H1 (cell line): ENCODE data around the gene POFUT2. TPM values are rescaled to one million over a fixed set of nuclear protein-coding genes. Genes with fewer than 3 reads are reported as not detected.

Experiments
- CTCF ChIA-PET: fragments of 300-600 bp; sonication (Branson Sonifier 250); formaldehyde crosslinking; loops from one replicate; lab custom pipeline; 2021; ENCODE audit not compliant: partially characterized antibody; lab: Charles Lee
- POLR2A ChIA-PET: fragments of 300-600 bp; sonication (Branson Sonifier 250); formaldehyde crosslinking; loops from one replicate; lab custom pipeline; 2021; ENCODE audit warnings: inconsistent platforms; ENCODE audit not compliant: partially characterized antibody; lab: Charles Lee
- DNase-seq, 2 experiments: peaks; one replicate each; pipeline versions ENCODE4 v3.0.0 to v3.0.0-alpha.2; 2010 to 2022; ENCODE audit warnings: low spot score in 2 of 2, low read depth in 1 of 2, mixed read lengths in 1 of 2
- FAIRE-seq: peaks from 2 replicates; lab custom pipeline; 2011; peaks lifted over from hg19 to GRCh38; lab: Jason Lieb, UNC
- H2AFZ ChIP-seq: 2 replicates; pipeline ENCODE4 v1.8.1; 2012; ENCODE audit warnings: low read length, inconsistent platforms
- H2AK5ac ChIP-seq: 2 replicates; pipeline ENCODE4 v1.6.1; 2013; ENCODE audit warnings: low read depth, low read length
- H2BK120ac ChIP-seq: replicated peaks from 2 replicates; pipeline ENCODE3; 2013; ENCODE audit warnings: low read depth, low read length, inconsistent platforms
- H2BK12ac ChIP-seq: 2 replicates; pipeline ENCODE4 v1.6.1; 2013; ENCODE audit warnings: low read depth, low read length
- H2BK15ac ChIP-seq: 2 replicates; pipeline ENCODE4 v1.6.1; 2013; ENCODE audit warnings: low read length
- H2BK20ac ChIP-seq: 2 replicates; pipeline ENCODE4 v1.6.1; 2013; ENCODE audit warnings: low read length
- H2BK5ac ChIP-seq: 2 replicates; pipeline ENCODE4 v1.6.1; 2013; ENCODE audit warnings: low read depth, low read length
- H3K14ac ChIP-seq: 2 replicates; pipeline ENCODE4 v1.6.1; 2013; ENCODE audit warnings: inconsistent platforms; ENCODE audit not compliant: insufficient read length
- H3K18ac ChIP-seq: 2 replicates; pipeline ENCODE4 v1.6.1; 2013; ENCODE audit warnings: low read length; ENCODE audit errors: extremely low read depth
- H3K23ac ChIP-seq: 2 replicates; pipeline ENCODE4 v1.6.1; 2013; ENCODE audit warnings: inconsistent platforms; ENCODE audit not compliant: insufficient read length
- H3K23me2 ChIP-seq: 2 replicates; pipeline ENCODE4 v1.6.1; 2013; ENCODE audit warnings: low read depth, low read length
- H3K27ac ChIP-seq: 2 replicates; pipeline ENCODE4 v1.6.1; 2011; ENCODE audit warnings: low read depth, low read length, inconsistent platforms
- H3K27me3 ChIP-seq, 4 experiments: replicated peaks in 1 of 4; 1 replicate in 1 of 4; 2 replicates in 3 of 4; pipeline versions ENCODE4 v1.6.1 to v1.8.1; 2011 to 2013; ENCODE audit warnings: low read length in 3 of 4, mild to moderate bottlenecking in 3 of 4, inconsistent platforms in 2 of 4, mixed read lengths in 2 of 4, moderate library complexity in 1 of 4; ENCODE audit not compliant: control insufficient read depth in 3 of 4, insufficient read depth in 3 of 4; ENCODE audit errors: extremely low read depth in 1 of 4
- H3K36me3 ChIP-seq, 4 experiments: 2 replicates each; pipeline versions ENCODE4 v1.6.1 to v1.8.1; 2011 to 2013; ENCODE audit warnings: mild to moderate bottlenecking in 4 of 4, low read length in 3 of 4, moderate library complexity in 2 of 4, control low read depth in 1 of 4, inconsistent platforms in 1 of 4; ENCODE audit not compliant: insufficient read depth in 4 of 4, control insufficient read depth in 2 of 4
- H3K4ac ChIP-seq: replicated peaks from 2 replicates; pipeline ENCODE3; 2013; ENCODE audit warnings: low read length, low read depth, mixed read lengths, inconsistent platforms; ENCODE audit not compliant: insufficient read length
- H3K4me1 ChIP-seq, 4 experiments: replicated peaks in 1 of 4; 1 replicate in 1 of 4; 2 replicates in 3 of 4; pipeline versions ENCODE4 v1.6.1 to v1.8.1; 2011 to 2013; ENCODE audit warnings: low read length in 3 of 4, inconsistent platforms in 2 of 4, mixed read lengths in 1 of 4; ENCODE audit not compliant: insufficient read depth in 4 of 4, control insufficient read depth in 3 of 4
- H3K4me2 ChIP-seq, 2 experiments: 2 replicates each; pipeline versions ENCODE4 v1.6.1 to v1.8.1; 2011 to 2013; ENCODE audit warnings: low read depth in 2 of 2, low read length in 2 of 2, control low read depth in 1 of 2, inconsistent platforms in 1 of 2, mild to moderate bottlenecking in 1 of 2; ENCODE audit not compliant: insufficient read depth in 1 of 2
- H3K4me3 ChIP-seq, 4 experiments: fragments of 200-600, 300-600 bp in 1 of 4; sonication (generic), shearing (Covaris generic), sonication (Bioruptor Twin) in 1 of 4; 2 replicates each; pipeline versions ENCODE4 v1.5.1 to v1.8.1; 2011 to 2016; ENCODE audit warnings: low read length in 4 of 4, low read depth in 3 of 4, control low read depth in 2 of 4, inconsistent platforms in 2 of 4, mild to moderate bottlenecking in 2 of 4, mixed read lengths in 1 of 4, moderate library complexity in 1 of 4; ENCODE audit not compliant: insufficient read depth in 2 of 4; ENCODE audit errors: extremely low read depth in 1 of 4
- H3K56ac ChIP-seq: replicated peaks from 2 replicates; pipeline ENCODE3; 2013; ENCODE audit warnings: low read depth, mild to moderate bottlenecking, mixed read lengths, low read length, inconsistent platforms; ENCODE audit not compliant: insufficient read length
- H3K79me1 ChIP-seq: 2 replicates; pipeline ENCODE4 v1.6.1; 2013; ENCODE audit warnings: low read depth, low read length, control low read depth
- H3K79me2 ChIP-seq, 2 experiments: 2 replicates each; pipeline versions ENCODE4 v1.6.1 to v1.8.1; 2012 to 2013; ENCODE audit warnings: low read length in 2 of 2, mild to moderate bottlenecking in 2 of 2, inconsistent platforms in 1 of 2; ENCODE audit not compliant: insufficient read depth in 2 of 2, control insufficient read depth in 1 of 2
- H3K9ac ChIP-seq, 4 experiments: replicated peaks in 1 of 4; 1 replicate in 1 of 4; 2 replicates in 3 of 4; pipeline versions ENCODE4 v1.6.1 to v1.8.1; 2011 to 2013; ENCODE audit warnings: low read depth in 3 of 4, low read length in 3 of 4, control low read depth in 2 of 4, mild to moderate bottlenecking in 2 of 4, moderate library complexity in 2 of 4, inconsistent platforms in 1 of 4; ENCODE audit errors: extremely low read depth in 1 of 4
- H3K9me3 ChIP-seq, 2 experiments: 2 replicates each; pipeline versions ENCODE4 v1.6.1 to v1.8.1; 2012 to 2013; ENCODE audit warnings: mild to moderate bottlenecking in 2 of 2, moderate library complexity in 2 of 2, control low read depth in 1 of 2, inconsistent platforms in 1 of 2, low read depth in 1 of 2, low read length in 1 of 2, mixed read lengths in 1 of 2; ENCODE audit not compliant: insufficient read depth in 2 of 2
- H4K20me1 ChIP-seq, 2 experiments: replicated peaks in 1 of 2; 2 replicates each; pipeline versions ENCODE3 to v1.8.1; 2011 to 2013; ENCODE audit warnings: inconsistent platforms in 2 of 2, low read length in 2 of 2, mild to moderate bottlenecking in 1 of 2; ENCODE audit not compliant: insufficient read depth in 2 of 2, control insufficient read depth in 1 of 2
- H4K5ac ChIP-seq: 2 replicates; pipeline ENCODE4 v1.6.1; 2013; ENCODE audit warnings: low read length, low read depth, mixed read lengths, inconsistent platforms; ENCODE audit not compliant: insufficient read length
- H4K8ac ChIP-seq: 2 replicates; pipeline ENCODE4 v1.8.0; 2013; ENCODE audit warnings: mild to moderate bottlenecking, moderate library complexity, low read length, inconsistent platforms; ENCODE audit not compliant: insufficient read depth; ENCODE audit errors: extremely low read depth
- H4K91ac ChIP-seq: replicated peaks from 2 replicates; pipeline ENCODE3; 2013; ENCODE audit warnings: low read length, mixed read lengths, inconsistent platforms; ENCODE audit not compliant: insufficient read length
- BCL11A ChIP-seq, 2 experiments: IDR thresholded peaks; one replicate each; pipeline ENCODE4 v1.6.1; 2011; ENCODE audit warnings: low read depth in 2 of 2, low read length in 2 of 2, mild to moderate bottlenecking in 2 of 2
- EGR1 ChIP-seq: IDR thresholded peaks from 2 replicates; pipeline ENCODE4 v1.6.1; 2011; ENCODE audit warnings: low read depth, low read length, borderline replicate concordance
- FOSL1 ChIP-seq: IDR thresholded peaks from 2 replicates; pipeline ENCODE4 v1.6.1; 2011; ENCODE audit warnings: mild to moderate bottlenecking, low read depth, low read length, moderate library complexity; ENCODE audit not compliant: insufficient read depth
- SIRT6 ChIP-seq: IDR thresholded peaks from one replicate; pipeline ENCODE4 v1.7.1; 2012; ENCODE audit warnings: low read length, inconsistent platforms
- SRF ChIP-seq: IDR thresholded peaks from 2 replicates; pipeline ENCODE4 v1.6.1; 2011; ENCODE audit warnings: mild to moderate bottlenecking, low read depth, low read length, moderate library complexity
- WGBS, 2 experiments: shearing (Covaris generic) in 1 of 2; methylation state at CpG; one replicate each; pipeline versions ENCODE4 v1.1.6 to v1.1.7; 2013 to 2015; ENCODE audit warnings: low lambda C conversion rate in 2 of 2, mixed read lengths in 2 of 2, inconsistent platforms in 1 of 2, low coverage in 1 of 2, missing lambda C conversion rate in 1 of 2; ENCODE audit not compliant: insufficient replicate concordance in 2 of 2, insufficient coverage in 1 of 2, insufficient read length in 1 of 2; ENCODE audit errors: extremely low coverage in 1 of 2, missing lambda C conversion rate in 1 of 2; 5-methylcytosine and 5-hydroxymethylcytosine counted together
- polyA plus RNA-seq, 7 experiments: library from polyadenylated mRNA; depleted of rRNA in 3 of 7; stranded (reverse) in 5 of 7; unstranded in 2 of 7; fragments of >200 nt in 5 of 7; fragments of 200-250 nt in 2 of 7; gene quantifications; 1 replicate in 5 of 7; 2 replicates in 1 of 7; 4 replicates in 1 of 7; pipeline versions ENCODE4 v1.2.1 to v1.2.3, GENCODE V29; 2011 to 2013; ENCODE audit warnings: missing spikeins in 2 of 7, mixed read lengths in 2 of 7
- total RNA-seq: library from RNA; stranded (reverse); fragmentation: NEBNext Ultra II Directional; extraction: Animal tissue kit (Norgen Biotek cat#: 25700); gene quantifications from 2 replicates; pipeline ENCODE4 v1.2.1, GENCODE V29; 2021

Gene POFUT2
- total and polyA plus RNA-seq, 2 of the 8 experiments (the other 6 are each of a cell fraction or from before 2014, with no cell fraction given), result 13.7 to 32.1 TPM

DNA sequence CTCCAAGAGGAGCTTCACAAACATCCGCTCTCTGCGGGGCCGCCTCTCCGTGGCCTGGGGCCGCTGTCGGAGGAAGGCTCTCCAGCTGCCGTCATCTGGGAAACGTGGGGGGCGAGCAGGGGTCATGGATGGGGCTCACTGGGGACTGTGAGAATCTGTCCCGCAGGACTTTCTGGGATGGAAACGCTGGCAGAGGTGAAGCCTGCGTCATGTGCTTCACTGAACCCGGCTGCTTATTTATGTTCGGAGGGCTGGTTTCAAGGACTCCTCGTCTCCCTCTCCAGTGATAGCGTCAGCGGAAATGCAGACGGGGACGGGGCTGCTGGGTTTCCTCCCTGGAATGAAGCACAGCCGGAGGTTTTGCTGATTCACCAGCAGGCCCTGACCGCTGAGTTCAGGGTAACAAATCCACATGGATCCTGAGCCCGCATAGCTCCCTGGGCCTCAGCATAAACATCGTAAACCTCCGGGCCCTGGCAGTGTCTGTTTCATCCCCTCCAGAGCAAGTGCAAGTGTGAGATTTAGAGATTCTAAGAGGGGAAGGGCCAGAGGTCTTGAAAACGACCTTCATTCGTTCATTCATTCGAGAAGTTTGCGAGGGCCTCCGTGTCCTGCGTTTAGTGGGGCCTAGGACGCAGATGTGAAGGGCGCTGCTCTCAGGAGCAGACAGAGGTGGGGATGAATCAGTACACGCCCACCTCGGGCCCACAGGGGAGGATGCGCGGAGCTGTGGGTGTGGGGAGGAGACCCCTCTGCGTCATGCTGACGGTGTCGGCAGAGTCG is 7.0 kb upstream of the POFUT2 start:
- no peaks in the 10 kb centered on the region for H3K36me3 ChIP-seq
- H2BK12ac ChIP-seq, result 0 out of 2 replicates have a peak overlapping the region, but pooled peaks have one; percentile 35
- no peaks in the 10 kb centered on the region; the same call in 1 of the 2 replicates for H3K79me1 ChIP-seq
- H2BK20ac ChIP-seq, result no peak overlapping the region; the same call in 1 of the 2 replicates
- 74% methylated on average over 40 of the region's 40 CpGs; no CpG with 5 or more reads in 1 of the 2 experiments for WGBS, 2 experiments
- 0 out of 2 replicates have a peak overlapping the region, but pooled peaks have one; percentile 16 for H4K8ac ChIP-seq
- H2BK15ac ChIP-seq, result peak overlapping the region; percentile 53; the same call in 1 of the 2 replicates
- peak overlapping the region; percentile 60; the same call in 1 of the 2 replicates for H2BK5ac ChIP-seq
- H4K20me1 ChIP-seq, result peaks cover 0 to 5% of the 10 kb centered on the region in 2 experiments
- H4K91ac ChIP-seq, result no peak overlapping the region
- DNase-seq, result peak in 1 of 2 experiments; percentile 62
- H3K9me3 ChIP-seq, result no peaks in the 10 kb centered on the region
- no peak overlapping the region for H3K9ac ChIP-seq
- H3K4me1 ChIP-seq, result peaks cover 0 to 20% (median 11%) of the 10 kb centered on the region in 4 experiments; a peak in 5 of 7 replicates
- no peaks in the 10 kb centered on the region; the same call in 1 of the 2 replicates for H3K23me2 ChIP-seq
- no peak overlapping the region for H2BK120ac ChIP-seq
- H3K27me3 ChIP-seq, result no peaks in the 10 kb centered on the region
- ChIA-PET POLR2A (interaction anchor here (1.0 to 1.6 kb wide), 4 partner anchors 14 to 188 kb away, joined by 3 to 4 read pairs (median 4); no protein-coding TSS in a partner anchor), CTCF (interaction anchor here (0.6 to 5.9 kb wide), 14 partner anchors 11 to 1310 kb away, joined by 3 to 52 read pairs (median 4); no protein-coding TSS in a partner anchor)
- no peak overlapping the region for H4K5ac ChIP-seq
- H2AFZ ChIP-seq, result no peak overlapping the region
- H3K79me2 ChIP-seq, result 0 out of 4 replicates have a peak, but pooled peaks cover 0 to 5% of the 10 kb centered on the region in 2 experiments
- no peak overlapping the region for H3K4me2 ChIP-seq
- H3K18ac ChIP-seq, result no peak overlapping the region
- H3K23ac ChIP-seq, result no peak overlapping the region
- 0 out of 2 replicates have a peak overlapping the region, but pooled peaks have one; percentile 10 for H2AK5ac ChIP-seq
- no peak for FAIRE-seq
- H3K4me3 ChIP-seq, result no peak overlapping the region
- no peak overlapping the region for H3K4ac ChIP-seq
- H3K56ac ChIP-seq, result no peak overlapping the region
- no peak overlapping the region for H3K27ac ChIP-seq
- no peak overlapping the region for H3K14ac ChIP-seq
- no peak for TF ChIP-seq SRF
- no peak for TF ChIP-seq SIRT6
- no peak for TF ChIP-seq EGR1
- no peak for TF ChIP-seq FOSL1
- no peak for TF ChIP-seq BCL11A (IDR thresholded peaks at IDR 0.05; ENCODE audit: low read depth in 2 of 2, low read length in 2 of 2)
